GM12878 (cell line): Measurements from ENCODE around the gene ZFYVE21. TPM values are rescaled to one million over a fixed set of nuclear protein-coding genes. Genes with fewer than 3 reads are reported as not detected.

ENCODE experiments used
- ATAC-seq: fragments of 200-7000 bp; cut with Tn5 transposase; 3 replicates; pipeline ENCODE4 v1.9.1; 2020; ENCODE audit warnings: mild to moderate bottlenecking, moderate library complexity
- BruUV-seq: library from RNA; stranded (reverse); fragments of 400-500 nt; replicated peaks from 2 replicates; lab custom pipeline; 2021; lab: Mats Ljungman, UMichigan
- CTCF ChIA-PET: fragments of 300-600 bp; sonication (Branson Sonifier 250); formaldehyde crosslinking; extraction: SDS; loops from one replicate; lab custom pipeline; 2021; ENCODE audit warnings: inconsistent platforms; lab: Yijun Ruan, JAX
- POLR2A ChIA-PET: fragments of 350-600 bp; formaldehyde crosslinking; extraction: SDS; loops from one replicate; lab custom pipeline; 2021; ENCODE audit warnings: inconsistent platforms; lab: Charles Lee
- RAD21 ChIA-PET: fragments of 300-600 bp; sonication (Branson Sonifier 250); formaldehyde crosslinking; loops from one replicate; lab custom pipeline; 2023; ENCODE audit warnings: antibody characterized with exemption; ENCODE audit not compliant: unreplicated experiment; lab: Charles Lee
- SMC1A ChIA-PET: fragments of 300-600 bp; sonication (Branson Sonifier 250); formaldehyde crosslinking; loops from one replicate; lab custom pipeline; 2023; ENCODE audit not compliant: unreplicated experiment, uncharacterized antibody; lab: Charles Lee
- DNase-seq: peaks from one replicate; pipeline ENCODE4 v3.0.0-alpha.2; 2011; ENCODE audit warnings: low read depth, low spot score
- FAIRE-seq: peaks from 3 replicates; lab custom pipeline; 2011; peaks lifted over from hg19 to GRCh38; lab: Jason Lieb, UNC
- H2AFZ ChIP-seq: 2 replicates; pipeline ENCODE4 v1.6.0; 2011; ENCODE audit warnings: low read depth, low read length, control low read depth; ENCODE audit not compliant: control insufficient read depth
- H3K27ac ChIP-seq: 2 replicates; pipeline ENCODE4 v1.5.1; 2011; ENCODE audit warnings: control low read depth; ENCODE audit not compliant: control insufficient read depth, insufficient read depth
- H3K27me3 ChIP-seq, 2 experiments: replicated peaks in 1 of 2; 2 replicates each; pipeline versions ENCODE4 v1.6.0 to v1.6.1; 2011; ENCODE audit warnings: low read length in 1 of 2; ENCODE audit not compliant: control insufficient read depth in 2 of 2, insufficient read depth in 2 of 2
- H3K36me3 ChIP-seq, 2 experiments: 2 replicates each; pipeline ENCODE4 v1.5.1; 2011; ENCODE audit warnings: low read length in 1 of 2; ENCODE audit not compliant: control insufficient read depth in 2 of 2, insufficient read depth in 2 of 2
- H3K4me1 ChIP-seq: 2 replicates; pipeline ENCODE4 v1.6.1; 2011; ENCODE audit warnings: mild to moderate bottlenecking, low read length, moderate library complexity, mixed read lengths; ENCODE audit not compliant: control insufficient read depth, insufficient read depth
- H3K4me2 ChIP-seq: 2 replicates; pipeline ENCODE4 v1.6.0; 2011; ENCODE audit warnings: control low read depth; ENCODE audit not compliant: control insufficient read depth, insufficient read depth
- H3K4me3 ChIP-seq: fragments of 200-600 bp; sonication (generic); 2 replicates; pipeline ENCODE4 v1.5.1; 2016
- H3K79me2 ChIP-seq: 2 replicates; pipeline ENCODE4 v1.6.0; 2011; ENCODE audit warnings: low read length; ENCODE audit not compliant: control insufficient read depth, insufficient read depth
- H3K9ac ChIP-seq: 2 replicates; pipeline ENCODE4 v1.8.0; 2011; ENCODE audit warnings: low read length, control low read depth, mixed read lengths; ENCODE audit not compliant: control insufficient read depth, insufficient read depth
- H3K9me3 ChIP-seq: replicated peaks from 3 replicates; pipeline ENCODE4 v1.5.1; 2011; ENCODE audit warnings: mild to moderate bottlenecking, low read length; ENCODE audit not compliant: control insufficient read depth, insufficient read depth
- H4K20me1 ChIP-seq: 2 replicates; pipeline ENCODE4 v1.6.0; 2011; ENCODE audit not compliant: control insufficient read depth, insufficient read depth
- BACH1 ChIP-seq: fragments of 450-650 bp; IDR thresholded peaks from 2 replicates; pipeline ENCODE4 v1.6.1; 2017; ENCODE audit warnings: mild to moderate bottlenecking, borderline replicate concordance
- CBX3 ChIP-seq: fragments of 200-600 bp; sonication (generic); IDR thresholded peaks from 2 replicates; pipeline ENCODE4 v1.6.1; 2016; ENCODE audit warnings: low read depth, borderline replicate concordance
- ELK1 ChIP-seq: IDR thresholded peaks from 2 replicates; pipeline ENCODE4 v1.6.1; 2012; ENCODE audit warnings: low read depth, low read length, improper control_type of control experiment
- ESRRA ChIP-seq: IDR thresholded peaks from 2 replicates; pipeline ENCODE4 v1.6.1; 2012; ENCODE audit warnings: mild to moderate bottlenecking, low read length, improper control_type of control experiment
- EZH2 ChIP-seq: IDR thresholded peaks from 2 replicates; pipeline ENCODE4 v1.6.1; 2012; ENCODE audit warnings: low read depth, mild to moderate bottlenecking, control low read depth, inconsistent platforms, low read length, borderline replicate concordance; ENCODE audit not compliant: control insufficient read depth
- IKZF2 ChIP-seq, 2 experiments: fragments of 450-650 bp; IDR thresholded peaks; 2 replicates each; pipeline ENCODE4 v1.6.1; 2017; ENCODE audit warnings: mild to moderate bottlenecking in 2 of 2, moderate library complexity in 2 of 2
- KDM1A ChIP-seq: fragments of 200-600 bp; sonication (generic); IDR thresholded peaks from 2 replicates; pipeline ENCODE4 v1.6.1; 2016; ENCODE audit warnings: borderline replicate concordance
- LARP7 ChIP-seq: fragments of 450-650 bp; IDR thresholded peaks from 2 replicates; pipeline ENCODE4 v1.6.1; 2017; ENCODE audit warnings: mild to moderate bottlenecking
- MAX ChIP-seq: IDR thresholded peaks from 2 replicates; pipeline ENCODE4 v1.6.1; 2012; ENCODE audit warnings: low read depth, low read length, improper control_type of control experiment
- POLR2AphosphoS5 ChIP-seq: IDR thresholded peaks from 2 replicates; pipeline ENCODE4 v1.6.1; 2011; ENCODE audit warnings: mild to moderate bottlenecking, low read length, inconsistent platforms
- RAD51 ChIP-seq: fragments of 450-650 bp; IDR thresholded peaks from 2 replicates; pipeline ENCODE4 v1.6.1; 2016; ENCODE audit warnings: moderate library complexity, mild to moderate bottlenecking, inconsistent platforms
- RFX5 ChIP-seq: IDR thresholded peaks from 2 replicates; pipeline ENCODE4 v1.6.1; 2011; ENCODE audit warnings: low read depth, low read length, improper control_type of control experiment
- SMAD5 ChIP-seq: IDR thresholded peaks from 2 replicates; pipeline ENCODE4 v1.6.1; 2016; ENCODE audit warnings: antibody characterized with exemption, low read depth
- SREBF1 ChIP-seq: IDR thresholded peaks from 2 replicates; pipeline ENCODE4 v1.6.1; 2012; ENCODE audit warnings: mild to moderate bottlenecking, low read length
- SREBF2 ChIP-seq: IDR thresholded peaks from 2 replicates; pipeline ENCODE4 v1.6.1; 2012; ENCODE audit warnings: mild to moderate bottlenecking, low read length
- USF2 ChIP-seq: IDR thresholded peaks from 2 replicates; pipeline ENCODE4 v1.6.1; 2011; ENCODE audit warnings: low read depth, low read length, improper control_type of control experiment, borderline replicate concordance
- WRNIP1 ChIP-seq: IDR thresholded peaks from 2 replicates; pipeline ENCODE4 v1.6.1; 2011; ENCODE audit warnings: low read depth, low read length, improper control_type of control experiment, borderline replicate concordance
- WGBS: methylation state at CpG from one replicate; pipeline ENCODE4 v1.1.6; 2016; ENCODE audit warnings: low lambda C conversion rate; ENCODE audit not compliant: insufficient replicate concordance, insufficient coverage; ENCODE audit errors: missing lambda C conversion rate; 5-methylcytosine and 5-hydroxymethylcytosine counted together
- in situ Hi-C: fragments of 300-500 bp; cut with MboI; formaldehyde crosslinking; loops from 9 replicates; pipeline ENCODE4 v1.14.3; 2018; ENCODE audit warnings: mixed read lengths
- intact Hi-C: fragments of 100-400 bp; cut with micrococcal nuclease; formaldehyde crosslinking; loops from one replicate; pipeline ENCODE4 v1.14.2; 2022; ENCODE audit not compliant: unreplicated experiment
- polyA plus RNA-seq, 11 experiments: library from polyadenylated mRNA; depleted of rRNA in 4 of 11; unstranded in 6 of 11; stranded (reverse) in 5 of 11; fragments of >200 nt; fragmentation: Nextera tagmentation in 4 of 11; fragmentation: Illumina TruSeq in 1 of 11; extraction: Ambion mirVana in 4 of 11; extraction: Trizol in 1 of 11; gene quantifications; 1 replicate in 1 of 11; 2 replicates in 10 of 11; pipeline versions ENCODE4 v1.2.1 to v1.2.3, GENCODE V29; 2011 to 2016; ENCODE audit warnings: inconsistent platforms in 2 of 11, missing spikeins in 2 of 11, low read depth in 1 of 11
- total RNA-seq, 4 experiments: library from RNA; depleted of rRNA in 3 of 4; stranded (reverse); fragments of >200 nt in 3 of 4; fragmentation: Illumina TruSeq in 1 of 4; extraction: Trizol in 1 of 4; gene quantifications; 2 replicates each; pipeline versions ENCODE4 v1.2.1 to v1.2.3, GENCODE V29; 2013 to 2021

The ZFYVE21 gene
- total and polyA plus RNA-seq, 10 of the 15 experiments (the other 5 are each of a cell fraction or from before 2014, with no cell fraction given), result 0.79 to 21.7 (median 13.8) TPM

GRCh38 chr14:103725739-103726395 is 10.3 kb downstream of the ZFYVE21 start:
- Histone ChIP-seq H4K20me1 (no peaks in the 10 kb centered on the region), H3K4me2 (no peak overlapping the region)
- 93% methylated on average over 16 of the region's 16 CpGs for WGBS
- no peak for TF ChIP-seq RFX5
- TF ChIP-seq, all 136 proteins: peak for 0
- FAIRE-seq (no peak), DNase-seq (no peak), ATAC-seq (no peak)
- Histone ChIP-seq H3K4me3 (no peak overlapping the region), H3K27ac (no peak overlapping the region), H3K79me2 (no peaks in the 10 kb centered on the region), H3K9me3 (no peaks in the 10 kb centered on the region), H3K27me3 (no peaks in the 10 kb centered on the region), H3K9ac (no peak overlapping the region), H2AFZ (no peak overlapping the region), H3K36me3 (peaks cover 0 to 7% of the 10 kb centered on the region in 2 experiments; a peak in 3 of 4 replicates), H3K4me1 (no peaks in the 10 kb centered on the region)
- ChIA-PET CTCF (no interaction called here), POLR2A (no interaction called here), SMC1A (no interaction called here), RAD21 (no interaction called here)
- intact Hi-C loops, result no loop called here
- in situ Hi-C loops, result no loop called here
- no TSS peak for BruUV-seq

- Histone ChIP-seq H3K4me1 (no peaks in the 10 kb centered on the region), H2AFZ (no peak overlapping the region), H3K79me2 (no peaks in the 10 kb centered on the region), H3K4me3 (no peak overlapping the region), H3K36me3 (peaks cover 0 to 7% of the 10 kb centered on the region in 2 experiments; a peak in 3 of 4 replicates), H4K20me1 (no peaks in the 10 kb centered on the region), H3K27ac (no peak overlapping the region), H3K27me3 (no peaks in the 10 kb centered on the region), H3K4me2 (no peak overlapping the region), H3K9ac (no peak overlapping the region), H3K9me3 (no peaks in the 10 kb centered on the region)
- WGBS, result 96% methylated on average over 13 of the region's 18 CpGs
- ChIA-PET POLR2A (interaction anchor here (1.6 kb wide), 1 partner anchor 7 kb away, joined by 4 read pairs; no protein-coding TSS in a partner anchor), SMC1A (no interaction called here), RAD21 (no interaction called here), CTCF (no interaction called here)
- DNase-seq (no peak), ATAC-seq (no peak), FAIRE-seq (no peak)
- intact Hi-C loops (no loop called here), in situ Hi-C loops (no loop called here)
- no TSS peak for BruUV-seq
- TF ChIP-seq LARP7, result no peak
- TF ChIP-seq RAD51, result no peak
- TF ChIP-seq CBX3, result no peak
- no peak for TF ChIP-seq ESRRA
- no peak for TF ChIP-seq MAX
- no peak for TF ChIP-seq SREBF2
- TF ChIP-seq SREBF1, result no peak
- TF ChIP-seq USF2, result no peak
- TF ChIP-seq ELK1, result no peak
- TF ChIP-seq IKZF2 (IDR thresholded peaks at IDR 0.05), result no peak
- TF ChIP-seq POLR2AphosphoS5, result no peak
- TF ChIP-seq EZH2, result no peak
- TF ChIP-seq WRNIP1, result no peak
- TF ChIP-seq KDM1A, result no peak
- TF ChIP-seq SMAD5, result no peak
- TF ChIP-seq BACH1, result no peak
These were observed 10.9 kb downstream of the ZFYVE21 start for GRCh38 chr14:103726474-103726873.
